GM19328 (cell line): ENCODE measurements around the gene LRRC43.

Experiments used
- ATAC-seq: cut with Tn5 transposase; IDR thresholded peaks from one replicate; pipeline ENCODE4 v1.9.1; 2021; ENCODE audit warnings: mild to moderate bottlenecking, moderate library complexity; ENCODE audit not compliant: unreplicated experiment

LRRC43 gene

GRCh38 chr12:122215771-122216170 lies 32.8 kb downstream of the LRRC43 start:
- ATAC-seq = no peak

DNA sequence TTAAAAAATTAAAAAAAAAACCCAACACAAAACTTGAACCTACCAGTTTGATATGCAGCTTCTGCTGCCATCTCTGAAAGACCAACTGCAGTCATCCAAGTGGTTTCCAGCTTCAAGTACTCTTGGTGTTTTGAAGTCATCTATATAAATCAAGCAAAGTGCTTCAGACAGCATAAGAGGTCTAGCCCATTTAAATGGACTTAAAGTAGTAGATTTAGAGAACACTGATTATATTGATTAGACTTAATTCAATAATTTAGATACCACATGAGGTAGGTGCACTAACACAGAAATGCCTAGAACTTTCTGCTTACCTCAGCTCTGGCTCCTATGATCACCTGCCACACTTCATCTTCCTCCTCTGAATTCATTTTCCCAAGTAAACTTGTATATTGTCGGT lies 33.5 kb downstream of the LRRC43 start:
- no peak for ATAC-seq

DNA sequence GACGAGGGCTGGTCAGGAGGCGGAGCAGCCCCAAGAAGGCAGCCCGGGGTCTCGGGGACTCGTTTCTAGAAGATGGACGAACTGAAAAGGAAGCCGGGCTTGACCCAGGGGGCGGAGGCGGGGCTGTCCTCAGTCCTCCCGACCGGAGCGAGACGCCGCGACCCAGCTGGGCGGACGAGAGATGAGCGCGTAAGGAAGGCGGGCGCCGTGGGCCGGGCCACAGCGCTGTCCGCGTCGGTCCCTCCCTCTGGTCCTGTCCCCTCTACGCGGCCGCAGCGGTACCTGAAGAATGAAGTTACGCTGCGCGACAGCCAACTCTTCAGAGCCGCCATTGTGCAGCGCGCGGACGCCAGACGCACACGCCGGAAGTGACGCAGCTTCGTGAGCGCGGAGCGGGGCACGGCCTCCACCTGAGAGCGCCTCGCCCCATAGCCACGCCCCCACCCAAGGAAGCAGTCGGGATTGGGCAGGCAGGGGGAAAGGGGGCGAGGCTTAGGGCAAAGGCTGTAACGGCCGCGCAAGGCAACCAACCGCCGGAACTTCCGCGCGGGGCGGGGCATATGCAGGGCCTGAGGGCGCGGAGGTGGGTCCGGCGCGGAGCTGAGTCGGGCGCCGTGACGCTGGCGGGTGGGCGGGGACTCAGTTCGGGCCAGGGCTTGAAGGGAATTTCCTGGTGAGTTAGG lies 42.9 kb downstream of the LRRC43 start, which contains the start of gene DIABLO:
Gene DIABLO (minus strand): TSS at position 370 of the 683 bp plus-strand sequence. CDS start 38 bp downstream, at position 332.
- ATAC-seq = peak; percentile 86

DNA sequence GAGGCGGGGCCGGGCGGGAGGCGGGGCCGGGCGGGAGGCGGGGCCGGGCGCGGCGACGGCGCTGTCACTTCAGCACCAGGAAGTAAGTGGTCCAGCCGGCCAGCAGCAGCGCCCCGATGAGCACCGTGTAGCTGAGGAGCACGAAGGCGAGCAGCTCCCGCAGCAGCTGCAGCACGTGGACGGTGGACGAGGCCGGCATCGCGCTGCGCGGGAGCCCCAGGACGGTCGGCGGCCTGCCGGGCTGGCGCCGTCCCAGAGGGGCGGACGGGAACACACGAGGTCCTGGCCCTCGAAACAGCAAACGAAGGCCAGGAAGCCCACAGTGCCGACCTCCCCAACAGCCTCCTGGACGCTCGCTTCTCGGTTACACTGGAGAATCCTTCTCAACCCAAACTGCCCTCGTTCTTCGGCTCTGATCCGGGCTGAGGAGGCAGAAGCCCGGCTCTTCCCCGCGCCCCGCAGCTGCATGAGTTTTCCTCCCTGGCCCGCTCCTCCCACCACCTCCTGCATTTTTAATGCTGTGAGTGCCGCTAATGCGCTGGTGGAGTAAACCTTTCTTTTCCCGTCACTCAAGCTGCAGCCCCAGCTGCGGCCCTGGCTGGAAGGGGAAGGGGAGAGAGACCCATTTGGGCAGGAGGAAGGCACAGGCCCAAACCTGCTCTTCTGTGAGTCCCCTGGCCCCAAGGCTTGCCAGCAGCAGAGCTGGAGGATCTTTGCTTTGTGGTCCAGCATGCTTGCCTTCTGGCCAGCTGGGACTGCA lies 43.6 kb downstream of the LRRC43 start:
- no peak for ATAC-seq

GRCh38 chr12:122227341-122227740 lies 44.4 kb downstream of the LRRC43 start:
- ATAC-seq = no peak

DNA sequence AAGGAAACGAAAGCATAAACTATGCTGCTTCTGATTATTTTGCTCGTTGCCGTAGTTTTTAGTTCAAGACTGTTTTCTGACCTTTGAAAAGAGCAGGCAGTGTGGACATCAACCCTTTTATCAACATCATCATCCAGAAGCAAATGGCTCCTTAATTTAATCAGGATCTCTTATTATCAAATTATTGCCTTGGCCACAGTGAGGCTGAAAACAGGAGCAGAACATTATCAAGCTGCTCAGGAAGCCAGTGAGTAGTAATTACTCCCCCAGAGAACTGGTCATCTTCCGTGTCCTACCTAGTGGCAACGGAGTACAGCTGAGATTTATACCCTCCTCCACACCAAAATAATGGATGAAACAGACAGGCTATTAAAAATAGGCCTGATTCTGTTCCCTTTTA lies 45.2 kb downstream of the LRRC43 start:
- ATAC-seq = no peak

- no peak for ATAC-seq
These were observed 47.9 kb downstream of the LRRC43 start for GRCh38 chr12:122230798-122231197.

GRCh38 chr12:122232691-122233090 lies 49.8 kb downstream of the LRRC43 start:
- ATAC-seq = no peak

GRCh38 chr12:122235741-122236140 lies 52.8 kb downstream of the LRRC43 start:
- no peak for ATAC-seq

DNA sequence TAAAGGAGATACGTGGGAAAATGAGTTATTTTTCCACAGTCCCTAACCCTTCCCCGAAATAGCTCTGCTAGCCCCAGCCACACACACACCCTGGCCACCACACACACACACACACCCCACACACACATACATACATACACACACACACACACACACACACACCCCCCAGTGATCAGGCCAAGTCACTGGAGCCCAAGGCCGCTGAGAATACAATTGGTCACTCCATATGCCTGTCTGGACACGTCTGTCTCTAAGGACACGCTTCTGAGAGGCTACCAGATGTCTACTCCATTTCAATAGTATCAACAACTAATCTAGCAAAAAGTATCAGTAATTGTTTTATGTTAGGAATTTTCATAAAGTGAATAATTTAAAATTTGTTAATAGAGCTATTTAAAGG lies 55.9 kb downstream of the LRRC43 start:
- no peak for ATAC-seq

GRCh38 chr12:122243965-122244364 lies 61.0 kb downstream of the LRRC43 start:
- no peak for ATAC-seq

- no peak for ATAC-seq
These were observed 61.8 kb downstream of the LRRC43 start for GRCh38 chr12:122244565-122245371.

- no peak for ATAC-seq
These were observed 62.6 kb downstream of the LRRC43 start for GRCh38 chr12:122245553-122245952.

- ATAC-seq = no peak
These were observed 67.1 kb downstream of the LRRC43 start for GRCh38 chr12:122250047-122250446.

- ATAC-seq = no peak
These were observed 67.6 kb downstream of the LRRC43 start for GRCh38 chr12:122250536-122250935.
